OCI-LY3 (cell line): Measurements from ENCODE around the gene TCTN3.

ENCODE experiments used
- CTCF ChIP-seq: fragments of 200-600, 300-600 bp; sonication (generic); IDR thresholded peaks from 2 replicates; pipeline ENCODE4 v1.5.1; 2014; ENCODE audit warnings: antibody characterized with exemption, low read length, low read depth
- EZH2phosphoT487 ChIP-seq: fragments of 200-600 bp; shearing (Covaris generic); IDR thresholded peaks from 2 replicates; pipeline ENCODE4 v1.6.1; 2018; ENCODE audit warnings: antibody characterized with exemption, mixed run types, low read depth

- no peak for TF ChIP-seq CTCF
- no peak for TF ChIP-seq EZH2phosphoT487
Observed at GRCh38 chr10:95618101-95618500, 75.6 kb downstream of the TCTN3 start.
